Vagina (tissue), 2 donors: Measurements from ENCODE around the gene RIPK1. TPM values are rescaled to one million over a fixed set of nuclear protein-coding genes. Genes with fewer than 3 reads are reported as not detected.
A peak's percentile ranks its signal among the peaks of the same experiment; 100 is the strongest.
"Not testable (repeated sequence)": the region's sequence is repeated elsewhere in the genome, so short reads cannot be mapped to it uniquely, and the experiment has no call there.

Experiments used
- DNase-seq, 2 donors: peaks; one replicate each; pipeline ENCODE4 v3.0.0-alpha.2; 2017; ENCODE audit errors: extremely low spot score in 2 of 2
- H3K27ac ChIP-seq: fragments of 200-600 bp; sonication (generic); one replicate; pipeline ENCODE4 v1.5.1; 2019
- H3K27me3 ChIP-seq: fragments of 200-600 bp; sonication (generic); one replicate; pipeline ENCODE4 v1.5.1; 2019
- H3K36me3 ChIP-seq, 2 donors: fragments of 200-600 bp; sonication (generic); one replicate each; pipeline ENCODE4 v1.5.1; 2017 to 2019
- H3K4me1 ChIP-seq: fragments of 200-600 bp; sonication (generic); one replicate; pipeline ENCODE4 v1.5.1; 2019
- H3K4me3 ChIP-seq, 2 donors: fragments of 200-600 bp; sonication (generic); 1 replicate in 1 of 2; 2 replicates in 1 of 2; pipeline ENCODE4 v1.5.1; 2016 to 2019
- H3K9me3 ChIP-seq: fragments of 200-600 bp; sonication (generic); one replicate; pipeline ENCODE4 v1.5.1; 2019
- CTCF ChIP-seq, 3 experiments: fragments of 450-650 bp in 2 of 3; fragments of 200-600 bp in 1 of 3; sonication (generic) in 1 of 3; IDR thresholded peaks; one replicate each; pipeline ENCODE4 v1.5.1; 2017 to 2019; ENCODE audit warnings: antibody characterized with exemption in 3 of 3, mild to moderate bottlenecking in 2 of 3, moderate library complexity in 2 of 3
- POLR2A ChIP-seq, 2 donors: fragments of 450-650 bp; IDR thresholded peaks; one replicate each; pipeline ENCODE4 v1.6.1; 2017; ENCODE audit warnings: antibody characterized with exemption in 2 of 2, mild to moderate bottlenecking in 2 of 2, moderate library complexity in 2 of 2
- POLR2AphosphoS5 ChIP-seq, 2 donors: sonication (generic); formaldehyde crosslinking; IDR thresholded peaks; one replicate each; pipeline ENCODE4 v1.9.0; 2017; ENCODE audit warnings: antibody characterized with exemption in 2 of 2, mild to moderate bottlenecking in 2 of 2, low read depth in 1 of 2; ENCODE audit not compliant: insufficient read depth in 1 of 2
- intact Hi-C: fragments of 100-400 bp; cut with DNase I; formaldehyde crosslinking; loops from one replicate; pipeline ENCODE4 v1.15.1; 2023
- total RNA-seq: library from RNA; depleted of rRNA; stranded (reverse); fragments of >200 nt; gene quantifications from one replicate; pipeline ENCODE4 v1.2.3, GENCODE V29; 2016

RIPK1 gene
- total RNA-seq, 1 donor from 2014 or later, result 27.0 TPM

- Histone ChIP-seq H3K27me3 (no peaks in the 10 kb centered on the region), H3K9me3 (no peaks in the 10 kb centered on the region), H3K4me1 (peaks cover 13% of the 10 kb centered on the region), H3K4me3 (no peak overlapping the region), H3K36me3 (peaks cover 0 to 7% of the 10 kb centered on the region in 2 donors), H3K27ac (no peak overlapping the region)
- intact Hi-C loops, result no loop called here
- no peak for TF ChIP-seq POLR2A (IDR thresholded peaks at IDR 0.05)
- no peak for TF ChIP-seq POLR2AphosphoS5 (IDR thresholded peaks at IDR 0.05; ENCODE audit: insufficient read depth in 1 of 2, low read depth in 1 of 2)
- no peak for TF ChIP-seq CTCF (IDR thresholded peaks at IDR 0.05)
- DNase-seq, result no peak
Measured at GRCh38 chr6:3151691-3152090, 83.4 kb downstream of the RIPK1 start.

GRCh38 chr6:3152689-3153088 lies 84.4 kb downstream of the RIPK1 start:
- no peaks in the 10 kb centered on the region for H3K27me3 ChIP-seq
- TF ChIP-seq CTCF (IDR thresholded peaks at IDR 0.05) (no peak), POLR2A (IDR thresholded peaks at IDR 0.05) (no peak), POLR2AphosphoS5 (IDR thresholded peaks at IDR 0.05; ENCODE audit: insufficient read depth in 1 of 2, low read depth in 1 of 2) (no peak)
- H3K9me3 ChIP-seq, result no peaks in the 10 kb centered on the region
- H3K4me1 ChIP-seq, result peaks cover 17% of the 10 kb centered on the region
- no peak overlapping the region for H3K27ac ChIP-seq
- intact Hi-C loops, result no loop called here
- no peak overlapping the region for H3K4me3 ChIP-seq
- DNase-seq, result no peak
- H3K36me3 ChIP-seq, result peaks cover 0 to 7% of the 10 kb centered on the region in 2 donors

GRCh38 chr6:3155416-3155815 lies 87.1 kb downstream of the RIPK1 start:
- H3K36me3 ChIP-seq, H3K4me3 ChIP-seq, intact Hi-C loops, DNase-seq, H3K9me3 ChIP-seq, H3K27me3 ChIP-seq, H3K27ac ChIP-seq: not testable (repeated sequence)
- peaks cover 37% of the 10 kb centered on the region for H3K4me1 ChIP-seq

GRCh38 chr6:3156184-3157130 lies 88.2 kb downstream of the RIPK1 start:
- DNase-seq, H3K27me3 ChIP-seq, intact Hi-C loops, H3K36me3 ChIP-seq, H3K9me3 ChIP-seq: not testable (repeated sequence)
- Histone ChIP-seq H3K27ac (peak overlapping the region; percentile 100), H3K4me3 (peak overlapping the region; percentile 91 to 99), H3K4me1 (peaks cover 42% of the 10 kb centered on the region)
- TF ChIP-seq POLR2AphosphoS5 (IDR thresholded peaks at IDR 0.05; ENCODE audit: insufficient read depth in 1 of 2, low read depth in 1 of 2), result peak in 1 of 2 donors; percentile 10

- peak within 1 kb of the TSS; percentile 100 for H3K27ac ChIP-seq
- H3K4me3 ChIP-seq, result peak within 1 kb of the TSS; percentile 91 to 99
- intact Hi-C loops, result no loop called here
- no peaks in the 10 kb centered on the region for H3K9me3 ChIP-seq
- no peaks in the 10 kb centered on the region for H3K27me3 ChIP-seq
- H3K36me3 ChIP-seq, result peaks cover 0 to 7% of the 10 kb centered on the region in 2 donors
- no peak for DNase-seq
- peaks cover 42% of the 10 kb centered on the region for H3K4me1 ChIP-seq
- TF ChIP-seq POLR2AphosphoS5 (IDR thresholded peaks at IDR 0.05; ENCODE audit: insufficient read depth in 1 of 2, low read depth in 1 of 2) (peak; percentile 29 to 70), POLR2A (IDR thresholded peaks at IDR 0.05) (peak; percentile 91 to 98), CTCF (IDR thresholded peaks at IDR 0.05) (peak in 1 of 3 experiments; percentile 23)
Measured at GRCh38 chr6:3157131-3157933, 89.0 kb downstream of the RIPK1 start, which contains the start of gene TUBB2A. TUBB2A (minus strand) TSS chr6:3157544; CDS start chr6:3157463, 81 bp downstream.
